Measurements from ENCODE around the gene CKAP2.
"Not testable (repeated sequence)": the region's sequence is repeated elsewhere in the genome, so short reads cannot be mapped to it uniquely, and the experiment has no call there.

The CKAP2 gene

DNA sequence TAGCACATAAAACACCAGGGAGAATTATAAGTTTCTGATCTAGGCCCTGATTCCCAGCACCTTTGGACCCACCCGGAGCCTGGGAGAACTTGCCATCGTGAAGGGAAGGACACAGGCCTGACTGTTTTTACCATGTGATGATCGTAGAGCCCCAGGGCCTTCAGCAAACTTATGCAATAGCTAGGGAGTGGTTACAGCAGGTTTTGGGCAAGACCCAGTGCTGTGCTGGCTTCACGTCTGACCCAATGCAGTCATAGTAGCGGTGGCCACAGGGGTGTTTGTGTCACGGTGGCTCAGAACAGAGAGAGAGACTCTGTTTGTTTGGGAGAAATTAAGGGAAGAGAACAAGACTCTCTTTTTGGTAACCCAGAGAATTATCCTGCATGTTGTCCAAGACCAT is 68.0 kb downstream of the CKAP2 start:
- DNase-seq: not testable (repeated sequence)
